ENCODE measurements around the gene CHST9.

DNA sequence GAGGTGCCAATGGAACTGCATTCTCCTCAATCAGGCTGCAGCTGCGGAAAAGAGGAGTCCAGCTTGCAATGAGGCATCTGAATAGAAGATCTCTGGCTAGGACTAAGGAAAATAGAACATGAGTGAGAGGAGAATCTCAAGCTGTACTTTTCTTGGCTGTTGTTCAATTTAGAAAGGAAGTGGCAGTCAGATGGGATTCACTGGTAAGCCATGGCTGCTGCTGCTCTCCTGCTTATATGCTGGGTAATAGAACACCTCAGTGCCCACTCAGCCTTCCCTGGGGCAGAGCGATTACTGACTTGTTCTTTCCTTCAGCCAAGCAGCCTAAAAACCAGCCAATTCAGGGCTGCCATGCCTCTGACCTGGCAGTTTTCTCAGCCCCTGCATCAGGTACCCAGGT lies 17.6 kb upstream of the CHST9 start:
- TF ChIP-seq, protein P1, sequence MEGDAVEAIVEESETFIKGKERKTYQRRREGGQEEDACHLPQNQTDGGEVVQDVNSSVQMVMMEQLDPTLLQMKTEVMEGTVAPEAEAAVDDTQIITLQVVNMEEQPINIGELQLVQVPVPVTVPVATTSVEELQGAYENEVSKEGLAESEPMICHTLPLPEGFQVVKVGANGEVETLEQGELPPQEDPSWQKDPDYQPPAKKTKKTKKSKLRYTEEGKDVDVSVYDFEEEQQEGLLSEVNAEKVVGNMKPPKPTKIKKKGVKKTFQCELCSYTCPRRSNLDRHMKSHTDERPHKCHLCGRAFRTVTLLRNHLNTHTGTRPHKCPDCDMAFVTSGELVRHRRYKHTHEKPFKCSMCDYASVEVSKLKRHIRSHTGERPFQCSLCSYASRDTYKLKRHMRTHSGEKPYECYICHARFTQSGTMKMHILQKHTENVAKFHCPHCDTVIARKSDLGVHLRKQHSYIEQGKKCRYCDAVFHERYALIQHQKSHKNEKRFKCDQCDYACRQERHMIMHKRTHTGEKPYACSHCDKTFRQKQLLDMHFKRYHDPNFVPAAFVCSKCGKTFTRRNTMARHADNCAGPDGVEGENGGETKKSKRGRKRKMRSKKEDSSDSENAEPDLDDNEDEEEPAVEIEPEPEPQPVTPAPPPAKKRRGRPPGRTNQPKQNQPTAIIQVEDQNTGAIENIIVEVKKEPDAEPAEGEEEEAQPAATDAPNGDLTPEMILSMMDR (IDR thresholded peaks at IDR 0.05): no peak
- TF ChIP-seq POLR2AphosphoS5 (IDR thresholded peaks at IDR 0.05) (no peak), POLR2A (IDR thresholded peaks at IDR 0.05) (no peak), EP300 (IDR thresholded peaks at IDR 0.05) (no peak)

All from sigmoid colon (tissue), 4 donors.